Measurements from ENCODE around the gene RTCA.

- TF ChIP-seq CTCF (IDR thresholded peaks at IDR 0.05), result no peak
- no peak for TF ChIP-seq POLR2A (IDR thresholded peaks at IDR 0.05)
Observed at GRCh38 chr1:100300691-100301090, 34.7 kb downstream of the RTCA start.

All from adrenal gland (tissue), 5 donors.